ENCODE results near the gene FAM181A.

Gene FAM181A

DNA sequence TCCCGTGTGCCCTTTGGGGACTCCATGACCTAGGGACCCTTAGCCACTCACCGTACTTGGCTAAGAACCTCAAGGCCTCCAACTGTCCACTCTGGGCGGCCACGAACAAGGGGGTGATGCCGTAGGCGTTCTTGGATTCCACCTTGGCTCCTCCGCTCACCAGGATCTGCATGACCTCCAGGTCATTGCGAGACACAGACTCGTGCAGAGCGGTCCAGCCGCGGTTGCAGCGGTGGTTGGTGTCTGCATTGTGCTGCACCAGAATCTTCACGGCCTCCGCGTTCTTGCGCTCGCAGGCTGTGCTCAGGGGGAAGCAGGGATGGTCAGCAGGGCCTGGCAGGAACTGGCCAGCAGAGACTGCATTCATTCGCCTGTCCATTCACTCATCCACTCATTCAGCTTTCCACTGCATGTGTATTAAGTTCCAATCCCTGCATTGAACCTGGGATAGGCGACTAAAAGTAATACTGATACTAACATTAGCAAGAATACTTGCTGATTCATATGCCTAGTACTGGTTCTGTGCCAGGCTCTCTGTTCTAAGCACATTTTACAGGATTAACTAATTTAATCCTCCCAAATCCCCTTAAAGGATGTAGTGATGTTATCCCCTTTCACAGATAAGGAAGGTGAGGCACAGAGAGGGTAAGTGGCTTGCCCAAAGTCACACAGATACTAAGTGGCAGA, 23.9 kb downstream of the FAM181A start:
- no peak for DNase-seq (ENCODE audit: low spot score)

DNA sequence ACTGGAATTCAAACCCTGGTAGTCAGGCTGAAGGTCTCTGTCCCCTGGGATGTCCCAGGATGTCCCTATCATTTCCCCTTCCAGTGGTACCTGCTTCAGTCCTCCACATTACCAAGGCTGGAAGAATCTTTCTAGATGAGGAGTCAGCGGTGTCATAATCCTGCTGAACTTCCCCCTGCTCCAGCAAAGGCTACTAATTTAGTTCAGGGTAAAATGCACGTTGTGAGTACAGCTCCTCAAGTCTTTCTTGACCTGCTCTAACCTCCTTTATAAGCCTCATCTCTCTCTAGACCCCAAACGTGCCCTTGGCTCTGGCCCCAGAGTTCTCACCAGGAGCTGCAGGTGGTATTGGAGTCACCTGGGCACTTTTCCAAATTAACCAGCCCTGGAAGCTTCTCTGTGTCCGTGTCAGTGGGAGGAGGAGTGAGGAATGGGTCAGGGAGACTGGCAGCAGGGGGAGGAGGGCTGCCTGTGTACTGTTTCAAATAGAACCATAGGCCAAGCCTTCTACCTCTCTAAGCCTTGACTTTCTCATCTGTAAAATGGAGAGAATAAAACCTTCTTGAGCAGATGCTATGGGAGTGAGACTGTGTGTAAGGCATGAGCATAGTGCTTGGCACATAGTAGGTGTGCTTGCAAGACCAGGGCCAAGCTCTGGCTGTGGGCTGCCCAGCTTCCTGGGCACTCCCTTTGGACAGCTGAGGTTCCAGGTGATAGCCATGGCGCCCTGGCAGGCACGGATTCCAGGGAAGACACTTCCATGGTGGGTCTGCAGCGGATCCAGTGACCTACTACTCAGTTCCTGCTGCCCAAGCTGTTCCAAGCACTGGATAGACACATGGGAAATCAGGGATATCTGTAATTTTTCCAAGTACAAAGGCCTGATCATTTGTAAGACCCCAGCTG, 24.7 kb downstream of the FAM181A start:
- DNase-seq (ENCODE audit: low spot score): no peak

DNA sequence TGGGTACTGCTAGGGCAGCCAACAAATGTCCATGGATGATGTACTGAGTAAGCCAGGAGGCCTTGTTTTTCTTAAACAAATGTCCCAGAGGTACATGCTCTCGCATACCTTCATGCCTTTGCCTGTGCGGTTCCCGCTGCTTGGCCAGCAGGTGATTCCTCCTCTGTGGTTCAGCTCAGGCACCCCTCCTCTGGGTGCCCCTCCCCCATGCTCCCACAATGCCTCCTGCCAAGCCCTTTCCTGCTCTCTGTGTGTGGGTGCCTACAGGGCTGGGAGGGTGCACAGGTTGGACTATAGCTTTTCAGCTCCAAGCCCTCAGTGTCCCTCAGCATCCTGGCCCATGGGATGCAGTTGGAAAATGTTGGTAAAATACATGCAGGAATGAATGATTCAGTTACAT, 25.7 kb downstream of the FAM181A start:
- no peak for DNase-seq (ENCODE audit: low spot score)

DNA sequence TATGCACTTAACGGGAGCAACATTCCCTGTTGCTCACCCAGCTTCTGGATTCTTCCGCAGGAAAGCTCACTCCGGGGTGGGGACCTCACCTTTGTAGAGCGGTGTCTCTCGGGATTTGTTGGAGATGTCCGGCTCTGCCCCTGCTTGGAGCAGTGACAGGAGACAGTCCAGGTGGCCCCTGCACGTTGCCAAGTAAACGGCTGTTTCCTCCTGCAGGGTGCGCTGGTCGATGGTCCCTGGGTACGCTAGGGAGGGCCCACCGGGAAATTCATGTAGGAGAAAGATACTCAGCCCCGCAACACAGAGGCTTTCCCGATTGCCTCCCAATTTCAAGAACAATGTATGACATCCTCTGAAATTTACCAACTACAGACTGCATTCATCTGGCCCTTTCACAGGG, 26.1 kb downstream of the FAM181A start:
- no peak for DNase-seq (ENCODE audit: low spot score)

DNA sequence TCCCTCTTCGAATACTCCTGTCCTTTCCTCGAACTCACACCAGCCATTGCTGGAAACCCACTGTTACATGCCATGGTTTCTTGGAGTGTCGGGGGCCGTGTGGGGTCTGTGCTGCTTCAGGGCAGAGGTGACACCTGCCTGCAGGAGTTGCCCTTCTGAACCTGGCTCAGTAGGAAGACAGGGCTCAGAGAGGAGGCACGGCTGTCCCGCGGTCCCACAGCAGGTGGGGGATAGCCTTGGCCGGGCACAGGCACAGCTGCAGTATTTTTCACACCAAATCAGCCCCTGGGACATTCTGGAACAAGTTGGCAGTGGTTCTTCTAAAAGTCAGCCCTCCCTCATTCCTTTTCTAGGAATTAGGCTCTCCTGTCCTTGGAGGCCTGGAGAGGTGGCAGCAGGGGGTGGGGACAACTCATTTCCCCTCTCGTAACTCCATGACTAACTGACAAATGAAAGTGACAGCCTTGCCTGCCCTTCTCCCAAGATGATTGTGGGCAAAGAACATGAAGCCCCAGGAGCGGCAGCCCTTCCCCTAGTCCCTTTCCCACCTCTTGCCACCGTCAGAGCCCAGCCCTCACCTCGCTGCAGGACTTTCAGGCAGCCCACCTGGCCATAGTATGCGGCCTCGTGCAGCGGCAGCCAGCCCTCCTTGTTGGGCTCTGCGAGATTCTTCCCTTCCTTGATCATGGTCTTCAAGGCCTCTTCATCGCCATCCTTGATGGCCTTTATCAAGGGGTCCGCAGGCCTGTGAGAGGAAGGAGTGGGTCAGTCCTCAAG, 26.8 kb downstream of the FAM181A start:
- no peak for DNase-seq (ENCODE audit: low spot score)

DNA sequence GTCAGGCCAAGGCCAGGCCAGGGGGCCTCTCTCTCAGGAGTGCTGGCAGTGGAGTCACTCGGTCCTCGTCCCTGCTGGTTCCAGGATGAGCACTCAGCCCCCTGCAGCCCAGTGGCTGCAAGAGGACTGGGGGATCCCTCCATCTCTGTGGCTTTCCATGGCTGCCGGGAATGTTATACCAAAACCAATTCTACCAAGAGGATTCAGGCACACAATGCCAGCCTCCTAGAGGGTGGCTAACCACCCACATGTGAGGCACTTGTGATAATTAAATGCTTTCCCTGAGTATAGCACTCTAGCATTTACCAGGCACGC, 27.3 kb downstream of the FAM181A start:
- no peak for DNase-seq (ENCODE audit: low spot score)

DNA sequence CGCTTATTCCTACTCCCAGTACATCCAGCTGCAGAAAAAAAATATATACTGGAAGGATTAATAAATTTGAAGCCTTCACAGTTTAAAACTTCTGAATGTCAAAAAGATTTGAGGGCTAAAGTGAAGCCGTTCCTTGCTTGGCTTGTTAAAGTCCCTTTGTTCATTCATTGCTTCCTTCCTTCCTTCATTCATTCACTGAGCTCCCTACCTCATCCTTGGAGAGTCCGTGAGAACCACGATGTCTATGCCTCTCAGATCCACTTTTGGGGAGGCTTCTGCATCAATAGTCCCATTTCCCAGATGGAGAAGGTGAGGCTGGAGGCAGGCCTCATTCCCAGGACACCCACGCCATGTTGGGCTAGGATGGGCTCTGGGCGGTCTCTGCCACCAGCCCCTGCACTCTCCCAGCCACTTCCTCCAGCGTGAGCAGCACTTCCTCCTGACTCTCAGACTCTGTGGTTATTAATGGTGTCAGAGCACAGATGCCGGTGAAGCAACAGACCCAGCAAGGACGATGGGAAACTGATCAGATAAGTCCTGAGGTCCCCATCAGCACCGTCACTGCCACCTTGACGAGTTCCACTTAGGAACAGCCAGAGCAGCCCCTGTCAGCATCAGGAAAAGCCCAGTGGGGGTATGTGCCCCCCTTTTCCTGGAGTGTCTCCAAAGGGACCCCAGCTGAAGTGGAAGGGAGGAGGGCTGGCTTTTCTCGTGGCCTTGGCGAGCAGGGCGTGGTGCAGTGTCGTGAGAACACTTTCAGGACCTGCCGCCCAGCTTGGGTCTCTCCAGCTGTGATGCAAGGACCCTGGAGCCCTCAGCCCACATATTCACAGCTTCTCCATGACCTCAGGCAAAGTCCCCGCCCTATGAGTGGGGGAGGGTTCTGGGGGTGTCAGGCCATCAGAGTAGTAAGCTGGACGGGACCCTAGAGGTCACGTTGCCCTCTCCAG, 28.0 kb downstream of the FAM181A start:
- DNase-seq (ENCODE audit: low spot score): no peak

DNA sequence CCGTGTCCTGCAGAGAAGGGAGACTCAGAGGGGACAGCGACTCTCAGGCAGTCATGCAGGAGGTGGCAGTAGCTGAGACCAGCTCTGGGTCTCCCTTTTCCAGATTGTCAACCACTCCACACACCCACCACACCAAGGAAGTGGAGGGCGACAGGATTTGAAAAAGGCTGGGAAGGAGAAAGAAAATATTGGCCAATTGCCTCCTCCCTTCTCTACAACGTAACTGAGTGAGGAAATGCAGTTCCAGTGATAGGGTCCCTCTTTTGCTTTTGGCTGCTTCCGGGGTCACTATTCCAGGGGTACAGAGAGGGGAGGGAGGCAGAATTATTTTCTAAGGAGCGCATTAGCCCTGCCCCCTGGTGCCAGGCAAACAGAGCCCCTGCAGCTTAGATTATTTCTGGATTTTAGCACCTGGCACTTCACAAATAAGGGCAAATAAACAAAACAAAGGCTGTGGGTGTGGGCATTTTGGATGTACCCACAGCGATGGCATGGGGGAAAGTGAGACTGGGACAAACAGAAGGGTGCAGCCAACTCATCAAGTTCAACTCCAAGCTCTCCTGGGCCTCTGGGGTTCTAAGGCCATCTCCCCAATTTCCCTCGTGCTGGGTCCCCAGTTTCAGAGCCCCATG, 28.8 kb downstream of the FAM181A start:
- DNase-seq (ENCODE audit: low spot score): no peak

DNA sequence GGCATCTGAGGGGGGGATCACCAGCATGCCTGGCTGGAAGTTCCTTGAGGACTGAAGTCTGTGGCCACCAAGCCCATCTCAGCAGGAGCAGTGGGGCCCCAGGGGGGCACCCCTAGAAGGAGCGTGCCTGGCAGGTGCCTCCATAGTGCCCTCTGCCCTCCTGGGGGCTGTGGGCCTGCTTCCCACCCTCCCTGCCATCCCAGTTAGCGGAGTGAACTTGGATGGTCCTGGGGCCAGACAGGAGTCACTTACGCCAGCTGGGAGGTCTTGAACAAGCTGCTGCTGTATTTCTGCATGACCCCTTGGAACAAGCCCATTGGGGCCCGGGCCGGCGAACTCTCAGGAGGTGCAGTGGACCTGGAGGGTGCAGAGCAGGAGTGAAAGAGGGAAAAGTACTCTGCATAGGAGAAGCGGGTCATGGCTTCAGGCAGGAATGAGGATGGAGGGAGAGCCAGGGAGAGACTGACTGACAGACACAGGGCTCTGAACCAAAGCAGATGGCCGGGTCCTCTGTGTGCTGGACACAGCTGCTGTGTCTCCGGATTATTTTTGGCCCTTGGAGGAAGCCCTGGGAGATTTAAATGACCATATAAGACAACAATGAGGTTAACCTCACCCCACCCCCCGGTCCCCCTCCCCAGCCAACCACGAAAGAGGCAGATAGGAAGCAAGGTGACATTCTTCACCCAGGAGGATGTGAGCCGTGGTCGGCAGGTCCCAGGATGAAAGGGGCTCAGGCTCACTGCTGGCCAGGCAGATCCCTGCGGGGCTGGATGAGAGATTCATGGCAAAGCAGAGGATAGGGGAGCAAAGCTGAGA, 29.6 kb downstream of the FAM181A start:
- no peak for DNase-seq (ENCODE audit: low spot score)

DNA sequence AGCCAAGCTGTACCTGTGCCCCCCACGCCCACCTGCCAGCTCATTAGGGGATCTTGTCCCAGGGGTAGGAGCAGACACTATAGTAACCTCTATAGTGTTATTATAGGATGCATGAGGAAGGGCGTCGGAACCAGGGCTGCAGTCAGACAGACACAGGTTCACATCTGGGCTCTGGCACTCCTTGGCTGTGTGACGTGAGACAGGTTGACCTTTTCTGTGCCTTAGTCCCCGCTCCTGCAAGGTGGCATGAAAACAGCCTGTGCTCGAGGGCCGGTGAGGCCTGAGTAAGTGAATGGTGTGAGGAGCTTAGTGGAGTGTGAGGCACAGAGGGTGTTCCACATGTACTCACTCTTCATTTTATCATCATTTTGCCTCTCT, 30.2 kb downstream of the FAM181A start:
- DNase-seq (ENCODE audit: low spot score): no peak

DNA sequence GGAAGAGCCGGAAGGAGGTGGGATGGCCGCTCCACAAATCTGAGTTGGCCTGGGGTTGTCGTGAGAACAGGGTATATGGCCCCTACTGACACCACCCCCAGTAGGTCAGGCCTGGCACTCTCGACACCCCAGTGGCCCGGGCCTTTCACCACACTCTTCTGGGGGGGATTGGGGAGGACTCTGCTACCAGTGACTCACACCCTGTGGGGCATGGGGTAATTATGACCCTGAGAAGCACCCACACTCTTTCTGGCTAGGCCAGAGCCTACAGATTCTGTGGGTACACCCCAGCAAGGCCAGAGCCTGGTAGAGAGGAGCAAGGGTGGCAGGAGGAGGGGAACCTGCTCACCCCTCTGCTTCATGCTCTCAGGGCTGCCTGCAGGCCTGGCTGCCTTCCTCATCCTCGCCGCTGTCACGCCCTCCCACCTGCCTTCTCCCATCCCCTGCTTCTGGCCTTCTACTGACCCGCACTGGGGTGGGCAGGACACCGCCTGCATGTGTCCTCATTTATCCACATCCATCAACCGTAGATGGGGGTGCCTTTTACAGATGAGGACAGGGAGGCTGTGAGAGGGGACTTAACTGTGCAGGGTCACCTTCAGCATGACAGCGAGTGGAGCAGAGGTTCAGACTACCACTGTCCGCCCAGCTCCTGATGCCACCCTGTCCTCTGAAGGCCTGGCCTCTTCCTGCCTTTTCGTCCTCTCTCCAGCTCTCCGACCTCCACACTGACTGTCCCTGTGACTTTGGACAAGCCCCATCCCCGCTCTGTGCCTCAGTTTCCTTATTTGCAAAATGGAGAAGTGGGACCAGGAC, 30.8 kb downstream of the FAM181A start:
- DNase-seq (ENCODE audit: low spot score): no peak

DNA sequence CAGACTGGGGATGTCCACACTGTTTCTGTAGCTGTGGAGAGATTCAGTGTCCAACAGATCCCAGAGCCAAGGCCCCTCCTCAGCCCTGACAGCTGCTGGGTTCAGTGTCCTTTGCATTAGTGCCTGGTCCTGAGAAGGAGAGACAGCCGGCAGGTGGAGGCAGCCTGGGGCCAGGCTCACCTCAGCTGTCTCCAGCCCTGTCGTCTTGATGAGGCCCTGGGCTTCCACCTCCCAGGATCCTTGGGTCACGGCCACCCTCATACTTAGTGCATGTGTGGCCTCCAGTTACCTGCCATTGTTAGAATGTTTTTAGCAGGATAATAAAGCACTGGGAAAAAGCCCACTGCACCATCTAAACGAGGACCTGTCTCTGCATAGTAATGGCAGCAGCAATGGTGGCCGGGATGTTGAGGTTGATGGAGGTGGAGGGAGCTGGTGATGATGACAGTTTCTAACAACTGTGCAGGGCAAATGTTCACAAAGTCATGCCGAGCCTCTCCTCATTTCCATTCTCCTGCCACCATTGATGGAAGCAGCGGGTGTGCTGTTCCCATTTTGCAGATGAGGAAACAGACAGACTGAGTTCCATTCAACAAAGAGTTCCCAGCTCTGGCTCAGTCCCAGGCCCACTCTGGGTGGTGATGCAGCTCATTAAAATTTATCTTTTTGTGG, 31.6 kb downstream of the FAM181A start:
- no peak for DNase-seq (ENCODE audit: low spot score)

DNA sequence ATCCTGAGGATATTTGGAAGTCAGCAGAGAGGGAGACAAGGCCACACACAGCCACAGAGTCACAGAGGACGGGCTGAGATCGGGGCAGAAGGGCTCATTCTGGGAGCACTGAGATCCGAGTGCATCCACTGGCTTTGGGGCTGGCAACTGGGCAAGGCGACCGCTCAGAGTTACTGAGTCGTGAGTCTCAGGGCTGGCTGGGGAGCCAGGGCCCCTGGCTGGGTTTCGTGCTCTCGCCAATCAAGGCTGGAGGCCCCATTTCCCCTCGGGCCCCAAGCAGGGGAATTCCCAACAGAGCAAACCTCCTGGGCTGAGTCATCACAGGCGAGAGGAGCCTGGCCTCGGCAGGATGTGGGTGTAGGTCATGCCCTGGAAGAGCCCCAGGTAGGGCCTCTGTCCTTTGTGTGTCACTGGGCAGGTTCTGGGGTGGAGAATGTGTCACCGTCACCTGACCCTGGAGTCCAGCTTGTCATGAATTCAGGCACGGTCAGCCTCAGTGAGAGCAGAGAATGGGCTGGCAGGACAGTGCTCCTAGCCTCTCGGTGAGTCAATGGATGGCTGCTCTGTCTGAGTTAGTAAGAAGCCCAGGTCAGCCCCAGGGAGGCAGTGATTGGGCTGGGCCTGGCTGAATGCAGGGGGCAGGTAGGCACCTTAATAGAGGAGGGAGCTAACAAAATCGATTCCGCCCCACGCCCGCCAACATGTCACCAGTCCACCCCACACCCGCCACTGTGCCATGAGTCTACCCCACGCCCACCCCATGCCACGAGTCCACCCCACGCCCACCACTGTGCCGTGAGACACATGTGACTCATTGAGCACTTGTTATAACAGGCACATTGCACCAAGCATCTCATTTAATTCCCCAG, 32.3 kb downstream of the FAM181A start:
- no peak for DNase-seq (ENCODE audit: low spot score)

DNA sequence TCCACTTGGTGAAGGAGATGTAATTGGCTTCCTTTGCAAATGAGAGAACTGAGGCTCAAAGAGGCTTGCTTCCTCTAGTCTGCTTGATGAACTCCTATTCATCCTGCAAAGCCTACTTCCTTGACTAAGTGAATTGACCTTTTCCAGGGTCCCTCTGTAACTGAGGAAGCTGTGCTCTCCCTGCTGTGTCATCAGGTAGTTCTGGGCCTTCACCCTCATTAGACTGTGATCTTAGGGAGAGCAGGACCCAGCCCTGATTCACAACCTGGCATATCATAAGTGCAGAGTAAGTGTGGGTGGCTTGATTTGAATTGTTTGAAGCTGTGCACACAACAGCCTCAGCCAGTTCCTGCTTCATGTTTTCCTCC, 32.9 kb downstream of the FAM181A start:
- no peak for DNase-seq (ENCODE audit: low spot score)

DNA sequence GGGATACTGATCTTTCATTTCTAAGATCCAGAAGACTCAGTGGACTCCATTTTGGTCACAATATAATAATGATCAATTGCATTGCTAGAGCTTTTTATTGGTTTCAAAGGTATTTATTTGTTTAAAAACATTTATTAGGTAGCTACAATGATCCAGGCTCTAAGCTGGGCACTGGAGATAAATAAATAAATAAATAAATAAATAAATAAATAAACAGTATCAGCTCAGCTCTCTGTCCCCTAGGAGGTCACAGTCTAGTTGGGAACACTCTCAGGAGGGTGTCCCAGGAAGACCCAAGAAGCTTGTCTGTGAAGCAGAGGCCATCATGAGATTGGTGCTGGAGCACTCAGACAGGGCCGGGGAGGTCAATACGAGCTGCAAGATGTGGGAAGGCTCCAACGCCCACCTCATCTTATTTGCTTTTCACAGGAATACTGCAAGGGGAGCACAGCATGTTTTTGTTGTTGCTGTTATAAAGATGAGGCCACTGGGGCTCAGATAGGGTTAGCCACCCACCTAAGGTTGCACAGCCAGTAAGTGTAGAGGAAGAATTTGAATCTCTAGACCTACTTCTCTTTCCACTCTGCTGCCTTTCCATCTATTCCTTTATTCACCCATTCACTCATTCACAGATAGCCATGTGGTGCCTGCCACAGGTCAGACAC, 33.8 kb downstream of the FAM181A start:
- DNase-seq (ENCODE audit: low spot score): no peak

DNA sequence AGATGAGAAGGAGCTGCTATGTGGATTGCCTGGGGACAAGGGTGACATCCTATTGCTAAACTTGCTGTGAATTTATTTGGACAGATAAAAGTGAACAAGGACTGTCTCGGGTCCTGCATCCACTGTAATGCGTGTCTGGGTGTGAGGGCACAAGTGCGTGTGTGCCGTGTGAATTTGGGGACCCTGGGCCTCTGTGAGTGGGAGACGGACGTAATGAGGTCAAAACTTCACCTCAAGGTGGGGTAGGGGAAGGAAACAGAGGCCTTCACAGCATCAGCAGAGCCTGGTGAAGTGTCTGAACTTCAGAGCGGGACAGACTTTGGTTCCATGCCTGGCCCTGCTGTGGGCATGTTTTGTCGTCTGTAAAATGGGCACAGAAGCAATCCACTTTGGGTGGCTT, 34.5 kb downstream of the FAM181A start:
- DNase-seq (ENCODE audit: low spot score): no peak
